ENCODE results near the gene TNS3.

- TF ChIP-seq CTCF (IDR thresholded peaks at IDR 0.05), result no peak
- no peak for TF ChIP-seq POLR2A (IDR thresholded peaks at IDR 0.05)
Observed at GRCh38 chr7:47377741-47378140, 204.2 kb downstream of the TNS3 start.
